ENCODE data around the gene TRIM56. TPM values are rescaled to one million over a fixed set of nuclear protein-coding genes. Genes with fewer than 3 reads are reported as not detected.
"Not testable (repeated sequence)": the region's sequence is repeated elsewhere in the genome, so short reads cannot be mapped to it uniquely, and the experiment has no call there.

Gene TRIM56
- total RNA-seq, 2 donors from 2014 or later, result 16.5 to 23.0 TPM

- Mint-ChIP-seq H3K4me1 (no peaks in the 10 kb centered on the region), H3K9me3 (no peaks in the 10 kb centered on the region), H3K27ac (no peak overlapping the region), H3K27me3 (ENCODE audit: insufficient read depth) (peaks cover 2% of the 10 kb centered on the region), H3K4me3 (no peak overlapping the region), H3K36me3 (ENCODE audit: low read depth) (no peaks in the 10 kb centered on the region)
- H3K27ac ChIP-seq (ENCODE audit: low read depth, low read length), result no peak overlapping the region
- no peaks in the 10 kb centered on the region for H3K4me1 ChIP-seq (ENCODE audit: control insufficient read depth, insufficient read depth, low read length)
- H3K9me3 ChIP-seq (ENCODE audit: control insufficient read depth, low read length), result no peaks in the 10 kb centered on the region
- TF ChIP-seq CTCF (conservative IDR thresholded peaks at IDR 0.05), result no peak
- no peaks in the 10 kb centered on the region for H3K27me3 ChIP-seq (ENCODE audit: control insufficient read depth, insufficient read depth, low read length, poor library complexity, severe bottlenecking)
- no peaks in the 10 kb centered on the region for H3K36me3 ChIP-seq (ENCODE audit: control insufficient read depth, insufficient read depth, low read length)
- H3K4me3 ChIP-seq (ENCODE audit: low read length), result no peak overlapping the region
- WGBS, 2 experiments (ENCODE audit: insufficient coverage in 1 of 2, insufficient read length in 1 of 2), result 88 to 93% methylated on average over 3 to 5 of the region's 5 CpGs
- DNase-seq, result no peak
- no peak overlapping the region for H3K9ac ChIP-seq (ENCODE audit: extremely low read depth, low read length, poor library complexity, severe bottlenecking)
Observed at GRCh38 chr7:101111261-101111660, 26.0 kb downstream of the TRIM56 start.

- Histone ChIP-seq H3K27ac (ENCODE audit: low read depth, low read length) (no peak overlapping the region), H3K4me3 (ENCODE audit: low read length) (no peak overlapping the region), H3K9ac (ENCODE audit: extremely low read depth, low read length, poor library complexity, severe bottlenecking) (no peak overlapping the region), H3K27me3 (ENCODE audit: control insufficient read depth, insufficient read depth, low read length, poor library complexity, severe bottlenecking) (no peaks in the 10 kb centered on the region), H3K9me3 (ENCODE audit: control insufficient read depth, low read length) (no peaks in the 10 kb centered on the region), H3K4me1 (ENCODE audit: control insufficient read depth, insufficient read depth, low read length) (no peaks in the 10 kb centered on the region), H3K36me3 (ENCODE audit: control insufficient read depth, insufficient read depth, low read length) (no peaks in the 10 kb centered on the region)
- Mint-ChIP-seq H3K4me1 (no peaks in the 10 kb centered on the region), H3K27me3 (ENCODE audit: insufficient read depth) (peaks cover 2% of the 10 kb centered on the region), H3K27ac (no peak overlapping the region), H3K9me3 (no peaks in the 10 kb centered on the region), H3K4me3 (no peak overlapping the region), H3K36me3 (ENCODE audit: low read depth) (no peaks in the 10 kb centered on the region)
- no peak for TF ChIP-seq CTCF (conservative IDR thresholded peaks at IDR 0.05)
- 90% methylated on average over 8 to 11 of the region's 11 CpGs for WGBS, 2 experiments (ENCODE audit: insufficient coverage in 1 of 2, insufficient read length in 1 of 2)
- no peak for DNase-seq
Observed at GRCh38 chr7:101112233-101112632, 27.0 kb downstream of the TRIM56 start.

- not testable (repeated sequence) for H3K9me3 Mint-ChIP-seq; H3K4me1 ChIP-seq (ENCODE audit: control insufficient read depth, insufficient read depth, low read length); H3K36me3 ChIP-seq (ENCODE audit: control insufficient read depth, insufficient read depth, low read length); H3K9me3 ChIP-seq (ENCODE audit: control insufficient read depth, low read length); H3K4me3 Mint-ChIP-seq; H3K9ac ChIP-seq (ENCODE audit: extremely low read depth, low read length, poor library complexity, severe bottlenecking); H3K27me3 ChIP-seq (ENCODE audit: control insufficient read depth, insufficient read depth, low read length, poor library complexity, severe bottlenecking); H3K36me3 Mint-ChIP-seq (ENCODE audit: low read depth); H3K27ac ChIP-seq (ENCODE audit: low read depth, low read length); H3K4me1 Mint-ChIP-seq; H3K27me3 Mint-ChIP-seq (ENCODE audit: insufficient read depth); DNase-seq; H3K27ac Mint-ChIP-seq; H3K4me3 ChIP-seq (ENCODE audit: low read length)
- 90 to 93% methylated on average over 4 to 7 of the region's 7 CpGs for WGBS, 2 experiments (ENCODE audit: insufficient coverage in 1 of 2, insufficient read length in 1 of 2)
Observed at GRCh38 chr7:101113140-101113539, 27.9 kb downstream of the TRIM56 start.

- H3K27me3 Mint-ChIP-seq (ENCODE audit: insufficient read depth), result peaks cover 2% of the 10 kb centered on the region
- no peak overlapping the region for H3K4me3 Mint-ChIP-seq
- H3K4me1 Mint-ChIP-seq, result no peaks in the 10 kb centered on the region
- H3K27ac ChIP-seq (ENCODE audit: low read depth, low read length), result no peak overlapping the region
- H3K9me3 ChIP-seq (ENCODE audit: control insufficient read depth, low read length), result no peaks in the 10 kb centered on the region
- no peak overlapping the region for H3K4me3 ChIP-seq (ENCODE audit: low read length)
- no peak overlapping the region for H3K9ac ChIP-seq (ENCODE audit: extremely low read depth, low read length, poor library complexity, severe bottlenecking)
- DNase-seq, result no peak
- H3K27ac Mint-ChIP-seq, result no peak overlapping the region
- no peak for TF ChIP-seq CTCF (conservative IDR thresholded peaks at IDR 0.05)
- no peaks in the 10 kb centered on the region for H3K27me3 ChIP-seq (ENCODE audit: control insufficient read depth, insufficient read depth, low read length, poor library complexity, severe bottlenecking)
- 88 to 96% methylated on average over 11 of the region's 11 CpGs for WGBS, 2 experiments (ENCODE audit: insufficient coverage in 1 of 2, insufficient read length in 1 of 2)
- H3K36me3 ChIP-seq (ENCODE audit: control insufficient read depth, insufficient read depth, low read length), result no peaks in the 10 kb centered on the region
- no peaks in the 10 kb centered on the region for H3K4me1 ChIP-seq (ENCODE audit: control insufficient read depth, insufficient read depth, low read length)
- no peaks in the 10 kb centered on the region for H3K36me3 Mint-ChIP-seq (ENCODE audit: low read depth)
- no peaks in the 10 kb centered on the region for H3K9me3 Mint-ChIP-seq
Observed at GRCh38 chr7:101113836-101114235, 28.6 kb downstream of the TRIM56 start.
